ENCODE results near the gene FILIP1. TPM values are rescaled to one million over a fixed set of nuclear protein-coding genes. Genes with fewer than 3 reads are reported as not detected.
A peak's percentile ranks its signal among the peaks of the same experiment; 100 is the strongest.

Gene FILIP1
- total RNA-seq, 6 donors from 2014 or later: 16.7 to 31.7 (median 21.7) TPM

DNA sequence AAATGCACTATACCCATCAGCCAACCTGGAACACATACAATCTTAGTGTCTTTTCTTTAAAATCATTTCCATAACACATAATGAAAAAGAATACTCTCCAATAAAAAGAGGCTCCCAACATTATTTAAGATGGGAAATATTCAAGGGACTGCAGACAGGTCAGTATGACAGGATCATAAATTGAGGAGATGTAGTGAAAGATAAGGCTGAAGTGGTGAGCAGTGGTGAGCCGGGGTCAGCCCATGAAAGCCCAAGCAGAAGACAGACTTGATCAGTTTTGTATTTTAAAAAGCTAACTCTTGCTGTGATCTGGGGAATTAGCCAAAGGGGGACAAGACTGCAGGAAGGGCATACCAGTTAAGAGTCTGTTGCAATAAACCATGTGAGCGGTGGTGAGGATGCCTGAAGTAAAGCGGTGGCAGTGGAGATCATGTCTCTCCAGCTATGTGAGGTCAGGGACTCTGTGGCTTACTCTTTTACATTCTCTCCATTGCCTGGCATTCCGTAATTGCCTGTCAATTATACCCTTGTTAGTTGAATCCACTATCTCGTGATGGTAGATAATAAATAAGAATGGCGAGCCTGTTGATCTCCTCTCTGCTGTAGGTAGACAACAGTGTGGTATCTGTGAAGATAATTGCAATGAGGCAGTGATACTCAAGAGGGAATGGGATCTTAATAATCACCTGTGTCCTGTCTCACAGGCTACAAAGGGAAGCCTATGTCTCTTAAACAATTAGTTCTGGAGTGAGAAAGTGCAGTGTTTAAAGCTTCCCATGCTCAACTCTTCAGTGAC lies 97.4 kb downstream of the FILIP1 start:
- no peaks in the 10 kb centered on the region for H3K9me3 ChIP-seq
- ATAC-seq (ENCODE audit: low FRiP score in 2 of 2): no peak
- no peak overlapping the region for H3K4me3 ChIP-seq
- H3K36me3 ChIP-seq: no peaks in the 10 kb centered on the region
- TF ChIP-seq, protein P1, sequence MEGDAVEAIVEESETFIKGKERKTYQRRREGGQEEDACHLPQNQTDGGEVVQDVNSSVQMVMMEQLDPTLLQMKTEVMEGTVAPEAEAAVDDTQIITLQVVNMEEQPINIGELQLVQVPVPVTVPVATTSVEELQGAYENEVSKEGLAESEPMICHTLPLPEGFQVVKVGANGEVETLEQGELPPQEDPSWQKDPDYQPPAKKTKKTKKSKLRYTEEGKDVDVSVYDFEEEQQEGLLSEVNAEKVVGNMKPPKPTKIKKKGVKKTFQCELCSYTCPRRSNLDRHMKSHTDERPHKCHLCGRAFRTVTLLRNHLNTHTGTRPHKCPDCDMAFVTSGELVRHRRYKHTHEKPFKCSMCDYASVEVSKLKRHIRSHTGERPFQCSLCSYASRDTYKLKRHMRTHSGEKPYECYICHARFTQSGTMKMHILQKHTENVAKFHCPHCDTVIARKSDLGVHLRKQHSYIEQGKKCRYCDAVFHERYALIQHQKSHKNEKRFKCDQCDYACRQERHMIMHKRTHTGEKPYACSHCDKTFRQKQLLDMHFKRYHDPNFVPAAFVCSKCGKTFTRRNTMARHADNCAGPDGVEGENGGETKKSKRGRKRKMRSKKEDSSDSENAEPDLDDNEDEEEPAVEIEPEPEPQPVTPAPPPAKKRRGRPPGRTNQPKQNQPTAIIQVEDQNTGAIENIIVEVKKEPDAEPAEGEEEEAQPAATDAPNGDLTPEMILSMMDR (IDR thresholded peaks at IDR 0.05): no peak
- TF ChIP-seq EP300 (IDR thresholded peaks at IDR 0.05): no peak
- TF ChIP-seq POLR2AphosphoS5 (IDR thresholded peaks at IDR 0.05): no peak
- no peak for TF ChIP-seq POLR2A (IDR thresholded peaks at IDR 0.05)
- no peaks in the 10 kb centered on the region for H3K27me3 ChIP-seq
- no peak for DNase-seq
- no peak overlapping the region for H3K27ac ChIP-seq
- 84 to 95% methylated on average over 6 of the region's 6 CpGs for WGBS, 2 donors
- no peaks in the 10 kb centered on the region for H3K4me1 ChIP-seq

DNA sequence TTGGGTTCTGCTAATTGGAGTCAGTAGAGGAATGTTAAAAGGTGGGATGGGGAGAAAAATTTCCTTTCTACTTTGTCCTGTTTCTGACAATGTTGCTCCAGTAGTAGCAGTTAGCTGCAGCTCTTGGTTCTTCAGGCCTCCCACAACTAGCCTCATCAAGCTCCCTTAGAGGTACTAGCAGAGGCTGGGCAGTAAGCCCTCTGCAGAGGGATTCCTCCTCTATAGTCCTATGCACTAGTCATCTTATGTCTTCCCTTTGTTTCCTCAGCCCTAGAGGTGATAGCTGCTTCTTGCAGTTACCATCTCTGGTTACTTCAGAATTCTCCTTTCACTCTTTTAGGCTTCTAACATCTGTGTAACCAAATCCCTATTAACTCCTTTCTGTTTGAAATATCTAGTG lies 99.8 kb downstream of the FILIP1 start:
- TF ChIP-seq POLR2A (IDR thresholded peaks at IDR 0.05) (no peak), POLR2AphosphoS5 (IDR thresholded peaks at IDR 0.05) (no peak), EP300 (IDR thresholded peaks at IDR 0.05) (no peak)
- TF ChIP-seq, protein P1 (IDR thresholded peaks at IDR 0.05): no peak
- ATAC-seq (ENCODE audit: low FRiP score in 2 of 2): no peak
- no peaks in the 10 kb centered on the region for H3K4me1 ChIP-seq

DNA sequence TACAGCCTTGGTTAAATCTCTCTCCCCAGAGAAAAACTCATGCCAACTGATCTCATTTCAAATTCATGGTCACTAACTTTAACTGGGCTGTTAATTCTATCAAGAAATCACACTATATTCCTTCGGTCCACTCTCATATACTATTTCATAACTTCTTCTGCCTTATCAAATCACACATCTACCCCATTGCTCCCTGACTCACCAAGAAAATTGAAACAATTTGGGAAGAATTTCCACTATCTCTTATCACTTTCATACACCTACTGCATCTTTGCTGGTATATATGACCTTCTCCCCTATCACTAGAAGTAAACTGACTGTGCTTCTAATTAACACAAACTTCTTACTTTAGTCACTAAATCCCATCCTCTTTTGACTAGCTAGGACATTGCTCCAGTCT lies 102.3 kb downstream of the FILIP1 start:
- Histone ChIP-seq H3K27ac (no peak overlapping the region), H3K4me1 (no peaks in the 10 kb centered on the region), H3K9me3 (no peaks in the 10 kb centered on the region), H3K27me3 (no peaks in the 10 kb centered on the region), H3K4me3 (no peak overlapping the region), H3K36me3 (no peaks in the 10 kb centered on the region)
- no peak for DNase-seq
- no peak for ATAC-seq (ENCODE audit: low FRiP score in 2 of 2)
- TF ChIP-seq POLR2AphosphoS5 (IDR thresholded peaks at IDR 0.05) (no peak), EP300 (IDR thresholded peaks at IDR 0.05) (no peak), POLR2A (IDR thresholded peaks at IDR 0.05) (no peak)
- TF ChIP-seq, protein P1 (IDR thresholded peaks at IDR 0.05): no peak
- WGBS, 2 donors: 89 to 96% methylated on average over 1 of the region's 1 CpG

More for the DNA sequence above, 99.8 kb downstream of the FILIP1 start:
- Histone ChIP-seq H3K27me3 (no peaks in the 10 kb centered on the region), H3K4me3 (no peak overlapping the region), H3K27ac (no peak overlapping the region), H3K9me3 (no peaks in the 10 kb centered on the region), H3K36me3 (no peaks in the 10 kb centered on the region)
- no peak for DNase-seq

DNA sequence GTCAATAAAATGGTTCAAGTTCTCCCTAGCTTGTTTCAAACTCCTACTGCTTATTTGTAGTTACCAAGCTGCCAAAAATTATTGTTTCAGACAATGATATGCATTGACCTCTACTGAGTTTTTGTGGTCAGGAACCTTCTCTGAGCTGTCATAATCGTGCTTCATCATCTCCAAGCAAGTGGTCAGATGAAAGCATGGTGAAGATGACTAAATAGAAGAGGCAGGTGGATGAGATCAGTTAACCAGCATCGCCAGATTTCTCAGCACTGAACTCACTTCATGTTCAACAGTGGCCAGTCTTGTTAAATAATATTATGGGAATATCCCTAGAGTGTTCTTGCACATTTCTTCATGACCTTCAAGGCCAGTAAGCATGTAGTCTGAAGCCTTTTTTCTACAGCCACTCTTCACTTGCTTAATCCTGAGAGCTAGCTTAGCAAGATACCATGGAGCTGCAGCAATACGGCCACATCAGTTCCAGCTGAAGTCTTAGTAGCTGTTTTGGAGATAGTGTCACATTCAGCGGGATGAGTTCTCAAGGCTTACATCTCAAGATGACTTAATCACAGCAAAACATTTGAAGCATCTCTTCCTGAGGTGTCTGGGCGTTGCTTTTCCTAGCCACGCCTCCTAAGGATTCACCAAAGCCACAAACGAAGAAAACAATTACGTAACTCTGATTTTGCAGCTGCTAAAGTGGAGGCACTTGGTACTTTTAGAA lies 107.4 kb downstream of the FILIP1 start:
- H3K36me3 ChIP-seq: no peaks in the 10 kb centered on the region
- 72 to 82% methylated on average over 8 of the region's 8 CpGs for WGBS, 2 donors
- no peak for DNase-seq
- H3K27ac ChIP-seq: no peak overlapping the region
- TF ChIP-seq EP300 (IDR thresholded peaks at IDR 0.05): no peak
- no peak overlapping the region for H3K4me3 ChIP-seq
- H3K27me3 ChIP-seq: no peaks in the 10 kb centered on the region
- peak in 1 of 2 donors; percentile 88 for ATAC-seq (ENCODE audit: low FRiP score in 2 of 2)
- no peaks in the 10 kb centered on the region for H3K4me1 ChIP-seq
- H3K9me3 ChIP-seq: no peaks in the 10 kb centered on the region

DNA sequence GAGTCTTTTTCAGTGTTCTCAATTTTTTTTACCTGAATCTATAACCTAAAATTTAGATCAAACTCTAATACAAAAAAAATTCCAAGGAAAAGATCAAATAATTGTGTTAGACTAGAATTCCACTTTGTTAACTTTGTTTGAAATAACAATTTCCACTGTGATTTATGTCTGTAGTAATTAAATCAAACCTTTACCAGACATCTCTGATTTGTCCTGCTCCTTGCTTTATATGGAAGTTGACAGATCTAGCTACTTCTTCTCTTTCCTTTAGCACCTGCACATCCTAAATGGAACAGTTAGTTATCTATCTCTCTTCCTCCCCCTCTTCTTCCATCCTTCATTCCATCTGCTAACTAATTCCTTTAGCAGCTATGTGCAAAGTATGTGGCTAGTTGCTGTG lies 109.5 kb downstream of the FILIP1 start:
- ATAC-seq (ENCODE audit: low FRiP score in 2 of 2): no peak

More for the DNA sequence above, 109.5 kb downstream of the FILIP1 start:
- Histone ChIP-seq H3K27me3 (no peaks in the 10 kb centered on the region), H3K4me3 (no peak overlapping the region), H3K9me3 (no peaks in the 10 kb centered on the region), H3K4me1 (no peaks in the 10 kb centered on the region), H3K36me3 (no peaks in the 10 kb centered on the region), H3K27ac (no peak overlapping the region)
- TF ChIP-seq POLR2AphosphoS5 (IDR thresholded peaks at IDR 0.05): no peak
- no peak for TF ChIP-seq EP300 (IDR thresholded peaks at IDR 0.05)
- TF ChIP-seq POLR2A (IDR thresholded peaks at IDR 0.05): no peak
- TF ChIP-seq, protein P1 (IDR thresholded peaks at IDR 0.05): no peak
- DNase-seq: no peak

Data from upper lobe of left lung (tissue), 6 donors.